Hepatocyte (in vitro differentiated cells): ENCODE results near the gene ECSCR. TPM values are rescaled to one million over a fixed set of nuclear protein-coding genes. Genes with fewer than 3 reads are reported as not detected.
"Not testable (repeated sequence)": the region's sequence is repeated elsewhere in the genome, so short reads cannot be mapped to it uniquely, and the experiment has no call there.

Experiments used
- DNase-seq: peaks from one replicate; pipeline ENCODE4 v3.0.0-alpha.2; 2016; ENCODE audit warnings: low spot score
- H2AFZ ChIP-seq: fragments of 200-600 bp; sonication (generic); 2 replicates; pipeline ENCODE4 v1.6.0; 2016; ENCODE audit warnings: antibody characterized with exemption, mild to moderate bottlenecking
- H3K27ac ChIP-seq: fragments of 200-600 bp; sonication (generic); 2 replicates; pipeline ENCODE4 v1.5.1; 2016; ENCODE audit warnings: mild to moderate bottlenecking
- H3K27me3 ChIP-seq: fragments of 200-600 bp; sonication (generic); 2 replicates; pipeline ENCODE4 v1.6.1; 2016
- H3K36me3 ChIP-seq: fragments of 200-600 bp; sonication (generic); replicated peaks from 2 replicates; pipeline ENCODE4 v1.5.1; 2016; ENCODE audit warnings: low read depth; ENCODE audit not compliant: insufficient read depth
- H3K4me1 ChIP-seq: fragments of 200-600 bp; sonication (generic); 2 replicates; pipeline ENCODE4 v1.5.1; 2016; ENCODE audit warnings: mild to moderate bottlenecking, moderate library complexity; ENCODE audit not compliant: insufficient read depth
- H3K4me2 ChIP-seq: fragments of 200-600 bp; sonication (generic); 2 replicates; pipeline ENCODE4 v1.6.0; 2016
- H3K4me3 ChIP-seq: fragments of 200-600 bp; sonication (generic); 2 replicates; pipeline ENCODE4 v1.5.1; 2016; ENCODE audit warnings: mild to moderate bottlenecking
- H3K79me2 ChIP-seq: fragments of 200-600 bp; sonication (generic); 2 replicates; pipeline ENCODE4 v1.6.0; 2017; ENCODE audit warnings: mild to moderate bottlenecking
- H3K9me2 ChIP-seq: fragments of 200-600 bp; sonication (generic); replicated peaks from 2 replicates; pipeline ENCODE4 v1.6.0; 2017; ENCODE audit warnings: mild to moderate bottlenecking; ENCODE audit not compliant: insufficient read depth
- H3K9me3 ChIP-seq: fragments of 200-600 bp; sonication (generic); 2 replicates; pipeline ENCODE4 v1.5.1; 2016; ENCODE audit warnings: low read depth, mild to moderate bottlenecking
- H4K20me1 ChIP-seq: fragments of 200-600 bp; sonication (generic); 2 replicates; pipeline ENCODE4 v1.6.0; 2016; ENCODE audit warnings: mild to moderate bottlenecking; ENCODE audit not compliant: insufficient read depth, poor library complexity, severe bottlenecking
- EZH2 ChIP-seq: fragments of 200-600 bp; sonication (generic); IDR thresholded peaks from 2 replicates; pipeline ENCODE4 v1.6.1; 2016; ENCODE audit warnings: antibody characterized with exemption, mild to moderate bottlenecking, borderline replicate concordance
- EZH2phosphoT487 ChIP-seq: fragments of 200-600 bp; sonication (generic); IDR thresholded peaks from one replicate; pipeline ENCODE4 v1.6.1; 2018; ENCODE audit warnings: antibody characterized with exemption, mild to moderate bottlenecking, low read depth, moderate library complexity; ENCODE audit not compliant: unreplicated experiment, severe bottlenecking
- WGBS: methylation state at CpG from one replicate; pipeline ENCODE4 v1.1.6; 2016; ENCODE audit warnings: low lambda C conversion rate; ENCODE audit errors: missing lambda C conversion rate; 5-methylcytosine and 5-hydroxymethylcytosine counted together
- polyA plus RNA-seq: library from polyadenylated mRNA; unstranded; fragments of >200 nt; fragmentation: Nextera tagmentation; extraction: Ambion mirVana; gene quantifications from 2 replicates; pipeline ENCODE4 v1.2.1, GENCODE V29; 2016
- total RNA-seq: library from RNA; depleted of rRNA; stranded (reverse); fragments of >200 nt; gene quantifications from 2 replicates; pipeline ENCODE4 v1.2.3, GENCODE V29; 2014
- TF ChIP-seq, protein P1 (sequence below): fragments of 200-600 bp; sonication (generic); IDR thresholded peaks from 2 replicates; pipeline ENCODE4 v1.5.1; 2016; ENCODE audit warnings: antibody characterized with exemption, mild to moderate bottlenecking; ENCODE audit not compliant: poor library complexity

The ECSCR gene, protein sequence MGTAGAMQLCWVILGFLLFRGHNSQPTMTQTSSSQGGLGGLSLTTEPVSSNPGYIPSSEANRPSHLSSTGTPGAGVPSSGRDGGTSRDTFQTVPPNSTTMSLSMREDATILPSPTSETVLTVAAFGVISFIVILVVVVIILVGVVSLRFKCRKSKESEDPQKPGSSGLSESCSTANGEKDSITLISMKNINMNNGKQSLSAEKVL
- 0.27 and 2.2 TPM in 2 replicates for total RNA-seq
- polyA plus RNA-seq = 0.42 and 1.3 TPM in 2 replicates

DNA sequence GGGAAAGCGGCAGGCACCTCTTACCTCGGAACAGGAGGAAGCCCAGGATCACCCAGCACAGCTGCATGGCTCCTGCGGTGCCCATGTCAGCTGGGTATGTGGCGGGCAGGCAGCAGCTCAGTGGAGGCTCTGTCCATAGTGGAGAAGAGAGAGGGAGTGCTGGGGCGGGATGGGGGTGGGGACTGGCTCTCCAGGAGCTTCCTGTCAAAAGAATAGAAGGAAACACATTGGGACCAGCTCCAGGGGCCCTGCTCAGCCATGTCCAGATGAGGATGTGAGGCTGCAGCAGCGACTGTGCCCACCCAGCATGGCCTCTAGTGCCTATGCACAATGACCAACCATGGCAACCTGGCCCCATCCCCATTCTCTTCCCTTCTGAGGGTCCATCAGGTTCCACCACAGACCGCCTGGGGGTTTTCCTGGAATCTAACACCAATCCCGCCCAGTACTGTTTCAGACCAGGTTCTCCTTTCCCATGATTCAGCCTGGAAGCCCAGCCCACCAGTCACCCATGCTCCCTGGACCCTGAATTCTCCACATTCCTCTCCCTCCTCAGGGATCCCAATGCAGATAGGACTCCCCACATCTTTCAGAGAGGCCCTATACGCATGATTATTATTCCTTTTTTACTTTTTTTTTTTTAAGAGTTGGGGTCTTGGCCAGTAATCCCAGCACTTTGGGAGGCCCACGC lies at the start of gene ECSCR:
ECSCR (minus strand) TSS at position 158 of the 691 bp plus-strand sequence; CDS start at position 85, 73 bp downstream.
- H3K36me3 ChIP-seq = no peaks in the 10 kb centered on the region
- H3K79me2 ChIP-seq = no peaks in the 10 kb centered on the region
- no peaks in the 10 kb centered on the region for H3K27me3 ChIP-seq
- no peaks in the 10 kb centered on the region for H3K9me3 ChIP-seq
- TF ChIP-seq EZH2phosphoT487 = no peak
- TF ChIP-seq, protein P1, sequence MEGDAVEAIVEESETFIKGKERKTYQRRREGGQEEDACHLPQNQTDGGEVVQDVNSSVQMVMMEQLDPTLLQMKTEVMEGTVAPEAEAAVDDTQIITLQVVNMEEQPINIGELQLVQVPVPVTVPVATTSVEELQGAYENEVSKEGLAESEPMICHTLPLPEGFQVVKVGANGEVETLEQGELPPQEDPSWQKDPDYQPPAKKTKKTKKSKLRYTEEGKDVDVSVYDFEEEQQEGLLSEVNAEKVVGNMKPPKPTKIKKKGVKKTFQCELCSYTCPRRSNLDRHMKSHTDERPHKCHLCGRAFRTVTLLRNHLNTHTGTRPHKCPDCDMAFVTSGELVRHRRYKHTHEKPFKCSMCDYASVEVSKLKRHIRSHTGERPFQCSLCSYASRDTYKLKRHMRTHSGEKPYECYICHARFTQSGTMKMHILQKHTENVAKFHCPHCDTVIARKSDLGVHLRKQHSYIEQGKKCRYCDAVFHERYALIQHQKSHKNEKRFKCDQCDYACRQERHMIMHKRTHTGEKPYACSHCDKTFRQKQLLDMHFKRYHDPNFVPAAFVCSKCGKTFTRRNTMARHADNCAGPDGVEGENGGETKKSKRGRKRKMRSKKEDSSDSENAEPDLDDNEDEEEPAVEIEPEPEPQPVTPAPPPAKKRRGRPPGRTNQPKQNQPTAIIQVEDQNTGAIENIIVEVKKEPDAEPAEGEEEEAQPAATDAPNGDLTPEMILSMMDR = no peak
- no peak for TF ChIP-seq EZH2
- H4K20me1 ChIP-seq = no peaks in the 10 kb centered on the region
- H3K4me1 ChIP-seq = no peaks in the 10 kb centered on the region
- 80% methylated on average over 8 of the region's 10 CpGs for WGBS
- no peaks in the 10 kb centered on the region for H3K9me2 ChIP-seq
- no peak within 1 kb of the TSS for H3K4me3 ChIP-seq
- no peak within 1 kb of the TSS for H3K27ac ChIP-seq
- no peak within 1 kb of the TSS for H3K4me2 ChIP-seq
- H2AFZ ChIP-seq = no peak within 1 kb of the TSS
- DNase-seq = no peak

DNA sequence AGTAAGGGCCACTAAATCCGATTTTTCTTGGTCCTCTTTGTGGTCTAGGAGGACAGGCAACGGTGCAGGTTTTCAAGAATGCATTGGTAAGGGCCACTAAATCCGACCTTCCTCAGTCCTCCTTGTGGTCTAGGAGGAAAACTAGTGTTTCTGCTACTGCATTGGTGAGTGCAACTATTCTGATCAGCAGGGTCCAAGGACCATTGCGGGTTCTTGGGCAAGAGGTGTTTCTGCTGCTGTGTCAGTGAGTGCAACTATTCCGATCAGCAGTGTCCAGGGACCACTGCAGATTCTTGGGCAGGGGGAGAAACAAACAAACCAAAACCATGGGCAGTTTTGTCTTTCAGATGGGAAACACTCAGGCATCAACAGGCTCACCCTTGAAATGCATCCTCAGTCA lies 42.2 kb upstream of the ECSCR start:
- H4K20me1 ChIP-seq, DNase-seq, H2AFZ ChIP-seq, H3K36me3 ChIP-seq, H3K79me2 ChIP-seq, H3K4me3 ChIP-seq, H3K9me2 ChIP-seq, H3K4me1 ChIP-seq, H3K27me3 ChIP-seq, H3K27ac ChIP-seq, H3K9me3 ChIP-seq, H3K4me2 ChIP-seq: not testable (repeated sequence)
- 71% methylated on average over 5 of the region's 5 CpGs for WGBS

DNA sequence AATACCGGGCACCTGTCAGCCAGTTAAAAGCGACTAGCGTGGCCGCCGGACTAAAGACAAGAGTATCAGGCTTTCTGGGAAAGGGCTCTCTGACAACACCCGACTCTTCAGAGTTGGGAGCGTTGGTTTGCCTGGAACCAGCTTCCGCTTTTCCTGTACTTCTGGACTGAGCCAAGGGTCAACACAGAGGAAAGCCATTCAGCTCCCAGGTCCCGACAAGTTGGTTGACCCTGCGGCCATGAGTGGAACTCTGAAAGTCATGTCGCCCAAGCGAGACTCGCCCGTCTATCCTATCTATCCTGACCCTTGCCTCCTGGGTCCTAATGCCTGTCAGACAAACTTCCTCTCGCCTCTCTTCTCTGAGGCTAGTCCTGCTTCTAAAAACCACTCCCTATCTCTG lies 41.3 kb upstream of the ECSCR start:
- not testable (repeated sequence) for H3K4me1 ChIP-seq, H3K27ac ChIP-seq, H3K27me3 ChIP-seq, H3K9me2 ChIP-seq, H3K36me3 ChIP-seq, DNase-seq, H3K4me3 ChIP-seq, H4K20me1 ChIP-seq, H3K79me2 ChIP-seq, H3K9me3 ChIP-seq
- peak overlapping the region; percentile 66 for H2AFZ ChIP-seq
- peak overlapping the region; percentile 48 for H3K4me2 ChIP-seq
- WGBS = 44% methylated on average over 15 of the region's 15 CpGs

DNA sequence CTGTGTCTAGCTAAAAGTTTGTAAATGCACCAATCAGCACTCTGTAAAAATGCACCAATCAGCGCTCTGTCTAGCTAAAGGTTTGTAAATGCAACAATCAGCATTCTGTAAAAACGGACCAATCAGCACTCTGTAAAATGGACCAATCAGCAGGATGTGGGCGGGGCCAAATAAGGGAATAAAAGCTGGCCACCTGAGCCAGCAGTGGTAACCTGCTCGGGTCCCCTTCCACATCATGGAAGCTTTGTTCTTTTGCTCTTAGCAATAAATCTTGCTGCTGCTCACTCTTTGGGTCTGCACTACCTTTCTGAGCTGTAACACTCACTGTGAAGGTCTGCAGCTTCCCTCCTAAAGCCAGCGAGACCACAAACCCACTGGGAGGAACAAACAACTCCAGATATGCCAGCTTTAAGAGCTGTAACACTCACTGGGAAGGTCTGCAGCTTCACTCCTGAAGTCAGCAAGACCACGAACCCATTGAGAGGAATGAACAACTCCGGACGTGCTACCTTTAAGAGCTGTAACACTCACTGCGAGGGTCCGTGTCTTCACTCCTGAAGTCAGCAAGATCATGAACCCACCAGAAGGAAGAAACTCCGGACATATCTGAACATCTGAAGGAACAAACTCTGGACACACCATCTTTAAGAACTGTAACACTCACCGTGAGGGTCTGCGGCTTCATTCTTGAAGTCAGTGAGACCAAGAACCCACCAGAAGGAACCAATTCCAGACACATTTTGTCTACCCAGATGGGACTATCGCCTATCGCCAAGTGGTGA lies 40.7 kb upstream of the ECSCR start:
- H3K9me2 ChIP-seq, DNase-seq, H4K20me1 ChIP-seq, H3K36me3 ChIP-seq, H3K79me2 ChIP-seq, H3K4me1 ChIP-seq, H3K27me3 ChIP-seq, H3K4me3 ChIP-seq, H3K27ac ChIP-seq, H3K9me3 ChIP-seq: not testable (repeated sequence)
- Histone ChIP-seq H3K4me2 (peak overlapping the region; percentile 48), H2AFZ (peak overlapping the region; percentile 66)
- WGBS = 91% methylated on average over 15 of the region's 15 CpGs

DNA sequence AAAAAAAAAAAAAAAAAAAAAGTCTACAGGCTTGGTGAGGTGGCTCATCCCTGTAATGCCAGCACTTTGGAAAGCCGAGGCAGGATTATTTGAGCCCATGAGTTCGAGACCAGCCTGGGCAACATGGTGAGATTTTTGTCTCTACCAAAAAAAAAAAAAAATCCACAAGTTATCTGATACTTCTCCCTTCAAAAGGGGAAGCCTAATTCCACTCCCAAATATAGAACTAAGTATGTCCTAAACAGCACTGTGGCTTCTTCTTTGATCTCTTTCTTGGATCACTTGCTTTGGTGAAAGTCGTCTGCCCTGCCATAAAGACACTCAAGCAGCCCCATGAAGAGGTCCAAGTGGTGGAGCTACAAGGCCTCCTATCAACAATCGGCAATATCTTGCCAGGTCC lies 38.8 kb upstream of the ECSCR start:
- Histone ChIP-seq H3K27me3 (no peaks in the 10 kb centered on the region), H3K9me2 (no peaks in the 10 kb centered on the region), H3K4me3 (no peak overlapping the region), H2AFZ (no peak overlapping the region), H3K9me3 (no peaks in the 10 kb centered on the region), H3K4me1 (no peaks in the 10 kb centered on the region), H3K27ac (no peak overlapping the region), H3K79me2 (no peaks in the 10 kb centered on the region), H4K20me1 (no peaks in the 10 kb centered on the region), H3K4me2 (no peak overlapping the region), H3K36me3 (no peaks in the 10 kb centered on the region)
- 83% methylated on average over 4 of the region's 4 CpGs for WGBS
- TF ChIP-seq EZH2 = no peak
- TF ChIP-seq, protein P1 = no peak
- no peak for TF ChIP-seq EZH2phosphoT487
- DNase-seq = no peak
